Prostate gland (tissue), 2 donors: Measurements from ENCODE around the gene LDLRAD4.

Experiments
- POLR2A ChIP-seq: fragments of 450-650 bp; IDR thresholded peaks from one replicate; pipeline ENCODE4 v1.6.1; 2016; ENCODE audit warnings: antibody characterized with exemption, mild to moderate bottlenecking
- POLR2AphosphoS5 ChIP-seq: sonication (generic); formaldehyde crosslinking; IDR thresholded peaks from one replicate; pipeline ENCODE4 v1.6.1; 2017; ENCODE audit warnings: antibody characterized with exemption
- TF ChIP-seq, protein P1 (sequence below), 4 experiments: fragments of 200-600 bp in 2 of 4; fragments of 450-650 bp in 2 of 4; sonication (generic) in 2 of 4; IDR thresholded peaks; 1 replicate in 3 of 4; 2 replicates in 1 of 4; pipeline ENCODE4 v1.5.1; 2016 to 2019; ENCODE audit warnings: antibody characterized with exemption in 4 of 4, mild to moderate bottlenecking in 2 of 4, moderate library complexity in 2 of 4

DNA sequence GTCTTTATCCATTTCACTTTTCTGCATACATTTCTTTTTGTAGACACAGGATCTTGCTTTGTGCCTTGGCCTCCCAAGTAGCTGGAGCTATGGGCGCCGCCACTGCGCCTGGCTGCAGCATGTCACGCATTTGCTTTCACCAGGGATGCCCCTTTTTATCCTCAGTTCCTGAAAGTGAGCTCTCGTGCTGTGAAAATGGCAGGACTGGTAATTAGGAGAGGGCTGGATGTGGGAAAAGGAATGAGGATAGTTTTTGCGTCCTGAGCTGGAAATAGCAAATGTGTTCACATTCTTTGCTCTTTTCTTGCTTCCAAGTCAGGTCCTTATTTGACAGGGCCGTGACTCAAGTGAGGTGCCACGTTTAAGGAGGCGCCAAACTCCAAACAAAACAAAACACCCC is 104.6 kb downstream of the LDLRAD4 start:
- TF ChIP-seq POLR2AphosphoS5 (no peak), POLR2A (no peak)
- TF ChIP-seq, protein P1, sequence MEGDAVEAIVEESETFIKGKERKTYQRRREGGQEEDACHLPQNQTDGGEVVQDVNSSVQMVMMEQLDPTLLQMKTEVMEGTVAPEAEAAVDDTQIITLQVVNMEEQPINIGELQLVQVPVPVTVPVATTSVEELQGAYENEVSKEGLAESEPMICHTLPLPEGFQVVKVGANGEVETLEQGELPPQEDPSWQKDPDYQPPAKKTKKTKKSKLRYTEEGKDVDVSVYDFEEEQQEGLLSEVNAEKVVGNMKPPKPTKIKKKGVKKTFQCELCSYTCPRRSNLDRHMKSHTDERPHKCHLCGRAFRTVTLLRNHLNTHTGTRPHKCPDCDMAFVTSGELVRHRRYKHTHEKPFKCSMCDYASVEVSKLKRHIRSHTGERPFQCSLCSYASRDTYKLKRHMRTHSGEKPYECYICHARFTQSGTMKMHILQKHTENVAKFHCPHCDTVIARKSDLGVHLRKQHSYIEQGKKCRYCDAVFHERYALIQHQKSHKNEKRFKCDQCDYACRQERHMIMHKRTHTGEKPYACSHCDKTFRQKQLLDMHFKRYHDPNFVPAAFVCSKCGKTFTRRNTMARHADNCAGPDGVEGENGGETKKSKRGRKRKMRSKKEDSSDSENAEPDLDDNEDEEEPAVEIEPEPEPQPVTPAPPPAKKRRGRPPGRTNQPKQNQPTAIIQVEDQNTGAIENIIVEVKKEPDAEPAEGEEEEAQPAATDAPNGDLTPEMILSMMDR (IDR thresholded peaks at IDR 0.05), result no peak
